ACHN (cell line): Measurements from ENCODE around the gene FAM184B.
"Not testable (repeated sequence)": the region's sequence is repeated elsewhere in the genome, so short reads cannot be mapped to it uniquely, and the experiment has no call there.

Source experiments
- DNase-seq: peaks from one replicate; pipeline ENCODE4 v3.0.0-alpha.2; 2015
- in situ Hi-C: cut with HindIII; loops from 2 replicates; pipeline ENCODE4 v1.10.0; 2017; ENCODE audit warnings: low sequenced_read_pairs, low pct_ligation_motif_present, low pct_unique_long_range_greater_than_20kb

Gene FAM184B

DNA sequence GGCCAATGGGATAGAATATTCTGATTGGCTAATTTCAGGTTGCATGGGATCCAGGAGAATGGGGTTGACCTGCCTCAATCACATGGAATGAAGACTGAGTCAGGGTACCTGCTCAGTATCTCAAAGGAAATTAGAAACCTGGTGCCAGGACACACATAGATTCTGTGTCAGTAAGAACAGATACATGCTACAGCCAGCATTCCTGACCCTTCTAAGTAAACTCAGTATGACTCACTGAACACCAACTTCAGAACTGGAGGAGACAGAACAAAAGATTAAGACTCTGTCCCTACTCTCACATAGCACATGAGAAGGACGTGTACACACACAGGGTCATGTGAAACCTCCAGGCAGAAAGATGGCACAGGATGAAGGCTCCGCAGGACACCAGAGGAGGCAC, 54.5 kb downstream of the FAM184B start:
- DNase-seq, result no peak
- in situ Hi-C loops, result no loop called here

DNA sequence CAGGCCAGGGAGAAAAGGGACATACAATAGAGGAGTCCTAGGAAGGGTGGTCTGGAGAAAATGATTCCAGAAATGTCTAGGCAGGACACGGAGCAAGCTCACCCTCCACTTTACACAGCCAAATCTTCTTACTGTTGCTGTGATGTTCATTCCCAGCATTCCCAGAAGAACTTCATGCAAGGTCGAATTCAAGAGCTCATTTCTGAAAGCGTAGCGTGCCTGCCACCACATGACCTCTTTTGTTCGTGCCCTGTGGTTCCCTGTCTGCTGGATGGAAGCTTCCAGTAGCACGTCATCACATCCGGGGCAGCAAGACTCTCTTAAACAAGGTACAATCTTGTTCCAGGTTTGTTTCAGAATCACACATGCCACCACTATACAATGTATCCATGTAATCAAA, 57.8 kb downstream of the FAM184B start:
- in situ Hi-C loops, result no loop called here
- DNase-seq, result no peak

DNA sequence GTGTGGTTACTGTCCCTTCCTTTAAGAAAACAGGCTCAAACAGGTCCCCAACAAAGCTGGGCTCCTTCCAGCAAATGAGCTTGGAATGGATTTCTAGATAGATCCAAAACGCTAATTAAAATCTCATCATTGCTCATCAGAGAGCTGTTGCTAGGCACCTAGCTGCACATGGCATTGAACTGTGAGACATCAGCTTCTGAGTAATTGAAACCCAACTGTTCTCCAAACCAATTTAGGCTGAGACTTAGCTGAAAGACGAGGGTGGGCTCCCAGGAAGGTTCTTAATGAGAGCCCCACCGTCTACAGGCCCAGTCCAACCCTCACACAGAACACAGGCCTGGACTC, 59.1 kb downstream of the FAM184B start:
- no peak for DNase-seq

DNA sequence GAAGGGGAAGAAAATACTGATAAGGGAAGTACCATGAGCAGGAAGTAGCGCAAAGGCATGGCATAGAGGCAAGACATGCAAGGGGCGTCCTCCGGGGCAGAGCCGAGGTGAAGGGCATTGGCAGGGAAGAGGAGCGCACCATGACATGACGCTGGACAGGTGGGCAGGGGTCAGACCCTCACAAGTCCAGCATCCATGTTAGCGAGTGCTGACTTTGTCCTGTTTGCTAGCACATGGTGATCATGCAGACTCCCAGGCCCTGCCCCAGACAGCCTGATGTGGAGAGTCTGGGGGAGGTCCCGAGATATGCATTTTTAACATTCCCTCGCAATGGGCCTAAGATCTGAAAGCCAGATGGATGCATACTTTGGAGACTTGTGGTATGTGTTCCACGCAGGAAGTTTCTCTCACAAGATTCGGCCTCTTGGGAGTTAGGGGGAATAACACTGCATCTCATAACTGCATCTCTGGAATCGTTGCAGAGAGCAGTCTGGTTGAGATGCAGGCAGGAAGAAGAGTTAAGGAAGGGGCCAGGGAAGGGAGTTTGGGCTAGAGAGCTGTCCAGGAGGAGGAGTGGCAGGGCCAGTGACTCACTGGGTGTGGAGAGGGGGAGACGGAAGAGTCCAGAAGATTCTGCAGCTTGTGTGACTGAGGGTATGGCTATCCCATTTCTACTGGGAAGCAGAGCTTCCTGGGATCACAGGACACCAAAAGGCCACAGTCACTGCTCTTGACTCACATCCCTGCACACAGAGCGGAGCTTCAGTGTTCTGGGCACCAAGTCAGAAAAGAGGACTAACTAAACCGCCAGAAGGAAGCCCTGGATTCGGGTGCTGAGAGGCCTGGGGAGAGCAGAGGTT, 59.7 kb downstream of the FAM184B start:
- DNase-seq, result no peak
- in situ Hi-C loops, result no loop called here

More for the DNA sequence above, 59.1 kb downstream of the FAM184B start:
- in situ Hi-C loops, result no loop called here

DNA sequence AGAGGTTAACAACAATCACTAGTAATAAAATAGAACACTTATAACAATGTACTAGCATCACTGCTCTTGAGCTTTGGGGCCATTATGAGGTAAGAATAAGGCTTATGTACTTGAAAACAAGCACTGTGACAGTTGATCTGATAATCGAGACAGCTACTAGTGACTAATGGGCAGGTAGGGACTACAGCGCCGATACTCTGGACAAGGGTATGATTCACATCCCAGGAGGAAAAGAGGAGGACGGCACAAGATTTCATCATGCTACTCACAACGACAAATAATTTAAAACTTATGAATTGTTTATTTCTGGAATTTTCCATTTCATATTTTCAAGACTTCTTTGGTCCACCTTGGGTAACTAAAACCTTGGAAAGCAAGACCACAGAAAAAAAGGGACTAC, 62.3 kb downstream of the FAM184B start:
- in situ Hi-C loops, result no loop called here
- DNase-seq, result no peak

DNA sequence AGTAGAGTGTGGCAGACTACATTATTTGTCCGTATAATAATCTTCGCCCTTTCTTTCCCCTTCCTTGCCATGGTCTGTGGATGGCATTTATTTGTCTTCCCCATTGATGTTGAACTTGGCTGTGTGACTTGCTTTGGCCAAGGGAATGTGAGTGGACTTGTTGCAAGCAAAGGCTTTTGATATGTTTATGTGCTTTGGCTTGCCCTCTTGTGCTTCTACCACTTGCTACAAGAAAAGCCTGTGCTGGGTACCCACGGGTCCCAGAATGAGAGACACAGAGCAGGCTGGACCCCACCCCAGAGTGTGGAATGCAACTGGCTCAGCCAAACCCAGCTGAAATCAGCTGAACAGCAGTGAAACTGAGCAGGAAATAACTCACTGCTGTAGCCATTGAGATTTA, 63.0 kb downstream of the FAM184B start:
- in situ Hi-C loops, result no loop called here
- no peak for DNase-seq

DNA sequence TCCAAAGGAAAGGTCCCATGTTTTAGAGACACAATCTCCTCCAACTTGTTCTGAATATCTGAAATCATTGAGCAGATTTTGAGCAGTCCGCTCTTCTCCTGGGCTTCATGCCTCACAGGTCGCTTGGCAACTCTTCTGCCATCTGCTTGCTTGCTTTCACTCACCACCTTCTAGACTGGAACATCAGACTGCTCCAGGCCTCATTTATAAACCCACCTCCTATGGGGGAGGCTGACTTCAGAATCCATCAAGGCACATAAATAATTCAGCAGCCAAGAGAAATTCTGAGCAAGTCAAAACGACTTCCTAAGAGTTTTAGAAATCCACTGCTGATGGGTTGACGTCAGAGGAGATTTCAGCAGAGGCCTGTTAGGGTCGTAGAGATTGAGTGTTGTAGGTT, 64.1 kb downstream of the FAM184B start:
- in situ Hi-C loops, result no loop called here

DNA sequence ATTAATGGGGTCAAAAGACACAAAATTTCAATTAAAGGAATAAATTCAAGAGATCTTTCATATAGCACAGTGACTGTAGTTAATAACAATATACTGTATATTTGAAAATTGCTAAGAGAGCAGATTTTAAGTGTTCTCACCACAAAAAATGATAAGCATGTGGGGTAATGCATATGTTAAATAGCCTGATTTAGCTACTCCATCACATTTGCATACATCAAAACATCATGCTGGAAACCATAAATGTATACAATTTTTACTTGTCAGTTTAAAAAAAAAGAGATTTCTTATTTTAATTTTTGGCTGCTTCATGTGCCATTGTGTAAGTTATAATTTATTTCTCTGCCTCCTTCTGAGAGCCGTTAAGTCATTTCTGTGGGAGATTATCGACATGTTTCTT, 65.9 kb downstream of the FAM184B start:
- no peak for DNase-seq
- in situ Hi-C loops, result no loop called here

More for the DNA sequence above, 64.1 kb downstream of the FAM184B start:
- DNase-seq, result no peak

DNA sequence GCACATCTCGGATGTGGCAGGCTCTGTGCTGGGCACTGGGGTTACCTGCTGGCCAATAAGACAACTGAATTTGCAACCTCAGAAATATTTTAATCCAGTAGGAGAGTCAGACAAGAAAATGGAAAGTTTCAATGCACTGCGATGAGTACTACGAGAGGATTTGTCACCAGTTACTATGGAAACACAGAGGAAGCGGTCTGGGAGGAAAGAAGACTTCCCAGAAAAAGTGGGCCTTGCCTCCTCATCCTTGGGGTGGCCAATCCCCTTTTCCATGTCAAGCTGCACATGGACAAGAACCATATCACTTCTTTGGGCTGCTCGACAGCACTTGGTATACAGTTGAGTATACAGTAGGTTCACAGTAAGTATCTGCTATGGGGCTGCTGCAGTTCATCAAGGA, 67.6 kb downstream of the FAM184B start:
- no peak for DNase-seq
- in situ Hi-C loops, result no loop called here

DNA sequence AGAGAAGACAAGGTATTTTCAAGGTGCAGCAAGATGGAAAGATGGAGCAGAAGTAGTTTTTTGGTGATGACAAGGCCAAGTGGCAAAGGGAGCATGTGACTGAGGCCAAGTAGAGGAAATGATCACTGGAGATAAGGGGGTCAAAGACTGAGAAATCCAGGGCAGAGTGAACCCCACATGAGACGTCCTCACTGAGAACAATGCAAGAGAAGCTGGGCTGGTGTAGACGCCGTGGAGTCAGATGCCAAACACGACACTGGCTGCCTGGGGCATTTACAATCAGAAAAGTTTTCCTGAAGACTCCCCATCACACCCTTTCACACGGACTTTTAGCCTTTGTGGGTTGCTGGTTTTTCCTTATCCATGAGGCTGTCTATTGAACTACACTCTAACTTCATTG, 69.3 kb downstream of the FAM184B start:
- in situ Hi-C loops, result no loop called here

DNA sequence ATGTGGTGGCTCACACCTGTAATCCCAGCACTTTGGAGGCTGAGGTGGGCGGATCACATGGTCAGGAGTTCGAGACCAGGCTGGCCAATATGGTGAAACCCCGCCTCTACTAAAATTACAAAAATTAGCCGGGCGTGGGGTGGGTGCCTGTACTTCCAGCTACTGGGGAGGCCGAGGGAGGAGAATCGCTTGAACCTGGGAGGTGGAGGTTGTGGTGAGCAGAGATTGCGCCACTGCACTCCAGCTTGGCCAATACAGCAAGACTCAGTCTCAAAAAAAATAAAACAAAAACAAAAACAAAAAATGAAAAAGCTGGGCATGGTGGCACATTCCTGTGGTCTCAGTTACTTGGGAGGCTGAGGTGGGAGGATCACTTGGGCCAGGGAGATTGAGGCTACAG, 70.2 kb downstream of the FAM184B start:
- in situ Hi-C loops, DNase-seq: not testable (repeated sequence)

More for the DNA sequence above, 69.3 kb downstream of the FAM184B start:
- DNase-seq, result no peak

DNA sequence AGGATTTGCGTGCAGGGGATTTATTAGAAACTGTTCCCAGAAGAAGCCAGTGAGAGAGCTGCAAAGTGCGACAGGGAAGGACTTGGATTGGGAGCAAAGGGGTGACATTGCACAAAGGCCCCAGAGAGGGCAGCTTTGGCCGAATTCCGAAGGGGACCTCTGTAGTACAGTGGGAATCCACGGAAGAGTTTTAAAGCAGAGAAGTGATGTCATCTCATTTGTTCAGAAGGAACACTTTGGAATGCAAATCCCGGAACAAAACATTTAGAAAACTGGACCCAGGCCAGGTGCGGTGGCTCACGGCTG, 71.7 kb downstream of the FAM184B start:
- DNase-seq, result no peak
- in situ Hi-C loops, result no loop called here

DNA sequence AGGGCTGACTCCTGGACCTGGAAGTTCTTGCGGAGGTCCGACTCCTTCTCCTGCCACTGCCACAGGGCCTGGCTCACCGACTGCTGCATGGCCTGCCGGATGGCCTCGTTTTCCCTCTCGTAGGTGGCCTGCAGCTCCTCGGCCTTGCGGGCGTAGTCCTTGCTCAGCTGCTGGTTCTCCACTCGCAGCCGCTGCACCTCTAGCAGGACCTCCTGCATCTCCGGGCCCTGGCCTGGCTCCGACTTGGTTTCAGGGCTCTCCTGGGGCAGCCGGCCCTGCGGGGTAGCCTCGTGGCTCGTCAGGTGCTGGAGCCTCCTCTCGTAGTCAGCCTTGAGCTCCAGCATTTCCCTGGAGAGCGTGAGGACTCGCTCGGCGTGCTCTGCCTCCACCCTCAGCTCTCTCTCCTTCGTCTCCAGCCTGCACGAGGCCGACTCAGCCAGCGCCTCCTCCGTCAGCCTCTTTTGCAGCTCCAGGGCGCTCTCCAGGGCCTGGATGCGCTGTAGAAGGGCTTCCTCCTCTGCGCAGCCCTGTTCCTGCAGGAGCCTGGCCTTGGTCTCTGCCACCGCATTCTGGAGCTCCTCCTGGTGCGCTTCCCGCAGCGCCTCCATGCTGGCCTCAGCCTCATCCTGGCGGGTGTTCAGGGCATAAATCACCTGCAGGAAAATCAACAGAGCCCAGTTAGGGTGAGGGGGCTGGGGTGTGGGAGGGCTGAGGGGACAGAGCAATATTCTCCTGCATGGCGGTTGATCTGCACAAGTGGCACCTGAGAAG, 72.2 kb downstream of the FAM184B start:
- in situ Hi-C loops, result no loop called here
- DNase-seq, result no peak

DNA sequence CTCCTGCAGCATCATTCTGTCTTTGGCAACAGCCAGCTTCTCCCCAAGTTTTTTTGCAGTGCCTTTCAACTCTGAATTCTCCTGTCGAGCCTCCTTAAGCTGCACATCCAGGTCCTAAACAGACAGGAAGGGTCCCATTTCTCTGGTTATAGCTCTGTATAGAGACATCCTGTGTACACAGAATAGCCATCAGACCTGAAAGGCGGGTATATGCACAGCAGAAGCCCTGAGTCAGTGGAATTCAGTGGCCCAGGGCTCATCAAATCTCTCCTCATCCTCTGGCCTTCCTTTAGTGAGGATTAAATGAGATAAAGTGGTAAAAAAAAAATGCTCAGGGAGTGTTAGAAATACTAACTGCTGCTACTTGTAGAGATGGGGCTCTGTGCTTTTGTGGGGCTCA, 73.8 kb downstream of the FAM184B start:
- in situ Hi-C loops, result no loop called here
- DNase-seq, result no peak

DNA sequence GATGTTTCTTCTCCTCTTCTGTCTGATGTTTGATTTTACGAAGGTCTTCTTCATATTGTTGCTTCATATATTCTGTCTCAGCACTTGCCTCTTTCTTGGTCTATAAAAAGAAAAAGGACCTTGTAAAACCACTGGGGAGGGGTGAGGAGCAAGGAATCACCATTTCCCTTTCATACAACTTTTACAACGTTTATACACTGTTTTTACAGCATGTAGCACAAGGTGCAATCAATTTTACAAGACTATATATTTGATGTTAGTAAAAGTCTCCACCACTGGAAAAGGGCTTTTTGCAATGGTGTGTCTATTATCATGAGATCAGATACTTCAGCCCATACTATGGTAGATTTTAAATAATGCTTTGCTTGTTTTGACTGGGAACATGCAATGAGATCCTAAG, 76.3 kb downstream of the FAM184B start:
- no peak for DNase-seq

DNA sequence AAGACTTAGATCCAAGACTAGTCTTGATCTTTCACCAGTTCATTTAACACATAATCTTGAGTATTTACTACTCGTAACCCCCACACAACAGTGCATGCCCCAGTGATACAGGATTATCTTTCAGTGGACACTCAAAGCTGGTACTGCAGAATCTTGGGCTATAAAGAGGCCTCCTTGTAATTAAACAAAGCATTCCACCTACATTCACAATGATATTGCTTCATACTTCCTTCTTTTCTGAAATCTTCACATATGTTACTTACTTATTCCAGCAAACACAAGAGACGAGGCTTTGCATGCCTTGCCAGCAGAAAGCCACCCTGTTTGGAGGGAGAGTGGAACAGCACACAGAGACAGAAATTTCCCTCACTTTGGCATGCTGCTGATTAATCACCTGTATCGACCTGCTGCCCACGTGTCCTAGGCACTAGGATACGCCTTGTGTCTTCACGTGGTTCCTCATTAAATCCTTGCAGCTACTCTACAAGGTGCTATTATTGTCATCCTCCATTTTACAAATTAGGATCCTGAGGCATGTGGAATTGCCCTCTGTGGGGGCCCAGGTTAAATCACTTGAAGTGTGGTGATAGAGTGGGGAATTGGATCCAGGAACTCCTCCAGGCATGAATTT, 77.3 kb downstream of the FAM184B start:
- no peak for DNase-seq
- in situ Hi-C loops, result no loop called here

More for the DNA sequence above, 76.3 kb downstream of the FAM184B start:
- in situ Hi-C loops, result no loop called here

DNA sequence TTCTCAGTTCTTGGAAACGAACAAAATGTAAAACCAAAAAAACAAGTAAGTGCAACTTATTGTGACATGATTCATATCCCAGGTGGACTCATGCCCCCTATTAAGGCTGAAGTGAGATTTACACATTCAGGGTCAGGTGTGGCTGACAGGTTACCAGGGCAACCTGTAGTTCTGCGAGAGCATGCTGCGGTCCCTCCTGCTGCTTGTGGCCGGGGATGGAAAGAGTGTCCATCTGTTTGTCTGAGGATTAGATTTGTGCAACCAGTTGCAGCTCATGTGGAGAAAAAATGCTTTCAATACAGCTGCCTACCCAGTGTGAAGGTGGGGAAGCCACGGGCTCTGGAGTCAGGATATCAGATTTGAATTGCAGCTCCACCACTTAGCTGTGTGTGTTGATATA, 78.8 kb downstream of the FAM184B start:
- in situ Hi-C loops, result no loop called here
- DNase-seq, result no peak

DNA sequence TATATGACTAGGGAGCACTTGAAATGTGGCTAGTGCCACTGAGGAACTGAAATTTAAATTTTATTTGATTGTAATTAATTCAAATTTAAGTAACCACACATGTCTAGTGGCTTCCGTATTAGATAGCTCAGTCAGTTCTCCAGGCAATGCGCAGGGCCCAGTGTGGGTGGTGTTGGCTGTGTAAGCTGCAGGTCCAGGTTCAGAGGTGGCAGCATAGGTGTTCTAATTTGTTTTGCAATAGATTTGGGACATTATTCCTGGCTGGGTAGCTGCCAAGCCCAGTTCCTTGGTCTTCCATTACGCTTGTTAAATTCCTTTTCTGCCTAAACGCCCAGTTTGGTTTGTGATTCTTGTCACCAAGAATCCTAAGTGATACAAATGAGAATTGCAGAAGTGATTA, 79.5 kb downstream of the FAM184B start:
- DNase-seq, result no peak
- in situ Hi-C loops, result no loop called here

DNA sequence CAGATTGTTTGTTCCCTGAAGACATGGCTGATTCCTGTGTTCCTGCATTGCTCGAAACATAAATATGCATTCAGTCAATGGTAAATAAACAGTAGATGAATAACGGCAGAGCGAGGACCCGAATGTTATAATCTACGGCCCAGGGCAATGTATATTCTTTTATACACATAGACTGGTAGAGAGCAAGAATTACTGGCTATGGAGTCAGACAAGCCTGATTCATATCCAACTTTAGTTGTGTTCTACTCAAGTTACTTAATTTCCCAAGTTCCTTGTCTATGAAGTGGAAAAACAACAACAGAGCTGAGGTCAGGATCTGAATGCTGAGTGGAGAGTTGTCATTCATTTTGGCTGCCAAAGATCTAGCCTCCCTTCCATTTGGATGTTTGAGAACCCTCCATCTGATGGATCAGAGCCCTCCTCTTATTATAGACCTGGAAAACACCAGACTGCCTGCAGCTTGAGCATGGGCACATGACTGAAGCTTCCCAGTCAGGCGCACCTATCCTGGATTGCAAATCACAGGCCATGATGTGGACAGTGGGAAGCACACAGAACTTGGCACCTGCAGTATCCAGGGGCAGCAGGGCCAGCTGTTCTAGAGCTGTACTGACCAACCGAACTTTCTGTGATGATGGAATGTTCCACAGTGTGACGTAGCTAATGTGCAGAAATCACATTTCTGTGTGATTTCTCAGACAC, 80.1 kb downstream of the FAM184B start:
- in situ Hi-C loops, result no loop called here
- no peak for DNase-seq
